HCT116 (cell line): ENCODE results near the gene VRK3. TPM values are rescaled to one million over a fixed set of nuclear protein-coding genes. Genes with fewer than 3 reads are reported as not detected.

Experiments used
- ATAC-seq: fragments of 200-7000 bp; cut with Tn5 transposase; 2 replicates; pipeline ENCODE4 v1.9.1; 2020; ENCODE audit warnings: mild to moderate bottlenecking, moderate library complexity
- BruUV-seq: library from RNA; stranded (reverse); fragments of 400-500 nt; replicated peaks from 2 replicates; lab custom pipeline; 2021; lab: Mats Ljungman, UMichigan
- CTCF ChIA-PET: fragments of 300-600 bp; sonication (Branson Sonifier 250); formaldehyde crosslinking; loops from one replicate; lab custom pipeline; 2021; ENCODE audit warnings: antibody characterized with exemption; lab: Charles Lee
- POLR2A ChIA-PET: fragments of 300-600, 350-600 bp; sonication (Branson Sonifier 250); formaldehyde crosslinking; loops from one replicate; lab custom pipeline; 2021; ENCODE audit warnings: antibody characterized with exemption; lab: Charles Lee
- RAD21 ChIA-PET, 2 experiments: fragments of 300-600 bp; sonication (Branson Sonifier 250); formaldehyde crosslinking; loops; one replicate each; lab custom pipeline; 2023; ENCODE audit warnings: low total read pairs in 2 of 2; ENCODE audit not compliant: uncharacterized antibody in 2 of 2, unreplicated experiment in 2 of 2, low non-redundant PET in 1 of 2; lab: Charles Lee
- DNase-seq: peaks from one replicate; pipeline ENCODE4 v3.0.0-alpha.2; 2010; ENCODE audit warnings: low read depth, low spot score
- H2AFZ ChIP-seq: fragments of 200-600 bp; shearing (Covaris generic), sonication (generic); 2 replicates; pipeline ENCODE4 v1.6.1; 2017; ENCODE audit warnings: low read depth, mixed run types, mixed read lengths, antibody characterized with exemption, low read length; ENCODE audit not compliant: poor library complexity, severe bottlenecking
- H3K27ac ChIP-seq: 2 replicates; pipeline ENCODE4 v1.5.1; 2012; ENCODE audit warnings: low read depth, low read length
- H3K27me3 ChIP-seq: fragments of 200-600 bp; sonication (generic); 2 replicates; pipeline ENCODE4 v1.6.1; 2016; ENCODE audit warnings: mixed run types, low read length, mixed read lengths; ENCODE audit not compliant: insufficient read depth
- H3K36me3 ChIP-seq, 2 experiments: fragments of 200-500 bp in 1 of 2; fragments of 200-600 bp in 1 of 2; sonication (Bioruptor generic) in 1 of 2; sonication (generic) in 1 of 2; 2 replicates each; pipeline versions ENCODE4 v1.5.1 to v1.6.1; 2014 to 2016; ENCODE audit warnings: low read length in 2 of 2, inconsistent platforms in 1 of 2, mixed read lengths in 1 of 2, mixed run types in 1 of 2; ENCODE audit not compliant: insufficient read depth in 2 of 2, control insufficient read depth in 1 of 2
- H3K4me1 ChIP-seq, 2 experiments: fragments of 200-600 bp in 1 of 2; sonication (generic) in 1 of 2; 2 replicates each; pipeline versions ENCODE4 v1.5.1 to v1.6.1; 2012 to 2017; ENCODE audit warnings: low read length in 2 of 2, inconsistent platforms in 1 of 2, mild to moderate bottlenecking in 1 of 2, mixed read lengths in 1 of 2, mixed run types in 1 of 2, moderate library complexity in 1 of 2; ENCODE audit not compliant: insufficient read depth in 2 of 2, control insufficient read depth in 1 of 2
- H3K4me2 ChIP-seq: fragments of 200-600 bp; sonication (generic); 2 replicates; pipeline ENCODE4 v1.6.1; 2017; ENCODE audit warnings: mixed run types, low read length, mixed read lengths
- H3K4me3 ChIP-seq, 2 experiments: fragments of 200-600 bp in 1 of 2; sonication (generic) in 1 of 2; replicated peaks in 1 of 2; 2 replicates each; pipeline ENCODE4 v1.5.1; 2011 to 2016; ENCODE audit warnings: low read length in 2 of 2, control low read depth in 1 of 2, low read depth in 1 of 2, mild to moderate bottlenecking in 1 of 2, mixed read lengths in 1 of 2, mixed run types in 1 of 2
- H3K79me2 ChIP-seq: fragments of 200-600 bp; sonication (generic); 2 replicates; pipeline ENCODE4 v1.6.1; 2017; ENCODE audit warnings: mild to moderate bottlenecking, mixed run types, low read length, moderate library complexity, mixed read lengths; ENCODE audit not compliant: insufficient read depth
- H3K9ac ChIP-seq: fragments of 200-600 bp; sonication (generic); 2 replicates; pipeline ENCODE4 v1.6.1; 2016; ENCODE audit warnings: low read length, mixed read lengths
- H3K9me2 ChIP-seq: fragments of 200-600 bp; sonication (generic), shearing (Covaris generic); 2 replicates; pipeline ENCODE4 v1.6.1; 2017; ENCODE audit warnings: mixed run types, mild to moderate bottlenecking, moderate library complexity; ENCODE audit not compliant: insufficient read depth
- H3K9me3 ChIP-seq, 2 experiments: fragments of 200-500 bp in 1 of 2; fragments of 200-600 bp in 1 of 2; sonication (Bioruptor generic) in 1 of 2; sonication (generic) in 1 of 2; 2 replicates each; pipeline ENCODE4 v1.6.1; 2014 to 2017; ENCODE audit warnings: low read length in 2 of 2, mixed read lengths in 2 of 2, inconsistent platforms in 1 of 2, low read depth in 1 of 2, mild to moderate bottlenecking in 1 of 2, mixed run types in 1 of 2, moderate library complexity in 1 of 2; ENCODE audit not compliant: control insufficient read depth in 1 of 2, insufficient read depth in 1 of 2
- H4K20me1 ChIP-seq: fragments of 200-600 bp; sonication (generic), shearing (Covaris generic); 2 replicates; pipeline ENCODE4 v1.6.1; 2017; ENCODE audit warnings: mixed run types, mild to moderate bottlenecking, moderate library complexity; ENCODE audit not compliant: insufficient read depth
- ATF3 ChIP-seq: IDR thresholded peaks from 2 replicates; pipeline ENCODE4 v1.6.1; 2012
- CBX3 ChIP-seq: IDR thresholded peaks from 2 replicates; pipeline ENCODE4 v1.6.1; 2012; ENCODE audit warnings: low read depth
- CEBPB ChIP-seq: IDR thresholded peaks from 2 replicates; pipeline ENCODE4 v1.6.1; 2012; ENCODE audit warnings: low read depth
- EGR1 ChIP-seq: IDR thresholded peaks from 2 replicates; pipeline ENCODE4 v1.6.1; 2012; ENCODE audit warnings: low read depth
- ELF1 ChIP-seq: IDR thresholded peaks from 2 replicates; pipeline ENCODE4 v1.6.1; 2012; ENCODE audit warnings: low read depth, borderline replicate concordance
- EZH2 ChIP-seq: fragments of 200-600 bp; sonication (generic); IDR thresholded peaks from 2 replicates; pipeline ENCODE4 v1.6.1; 2017; ENCODE audit warnings: antibody characterized with exemption, mixed run types
- EZH2phosphoT487 ChIP-seq: fragments of 200-600 bp; IDR thresholded peaks from 2 replicates; pipeline ENCODE4 v1.6.1; 2018; ENCODE audit warnings: antibody characterized with exemption, borderline replicate concordance
- FOSL1 ChIP-seq: IDR thresholded peaks from 2 replicates; pipeline ENCODE4 v1.6.1; 2012; ENCODE audit warnings: low read depth
- JUND ChIP-seq: IDR thresholded peaks from 2 replicates; pipeline ENCODE4 v1.6.1; 2012
- MAX ChIP-seq: IDR thresholded peaks from 2 replicates; pipeline ENCODE4 v1.6.1; 2012
- POLR2AphosphoS5 ChIP-seq: IDR thresholded peaks from 2 replicates; pipeline ENCODE4 v1.6.1; 2011; ENCODE audit warnings: mild to moderate bottlenecking, low read depth, low read length, moderate library complexity
- SIN3A ChIP-seq: IDR thresholded peaks from 2 replicates; pipeline ENCODE4 v1.6.1; 2012; ENCODE audit warnings: low read depth
- SP1 ChIP-seq: IDR thresholded peaks from 2 replicates; pipeline ENCODE4 v1.6.1; 2012; ENCODE audit warnings: low read depth
- SRF ChIP-seq: IDR thresholded peaks from 2 replicates; pipeline ENCODE4 v1.6.1; 2012; ENCODE audit warnings: low read depth
- YY1 ChIP-seq: IDR thresholded peaks from 2 replicates; pipeline ENCODE4 v1.6.1; 2011; ENCODE audit warnings: low read length, low read depth, moderate library complexity, mild to moderate bottlenecking; ENCODE audit not compliant: insufficient replicate concordance; ENCODE audit errors: extremely low read depth
- ZBTB33 ChIP-seq: IDR thresholded peaks from 2 replicates; pipeline ENCODE4 v1.6.1; 2011; ENCODE audit warnings: mild to moderate bottlenecking, low read length, moderate library complexity; ENCODE audit not compliant: insufficient replicate concordance; ENCODE audit errors: extremely low read depth
- ZFX ChIP-seq: fragments of 450-650 bp; IDR thresholded peaks from 2 replicates; pipeline ENCODE4 v1.6.1; 2017
- ZNF274 ChIP-seq: fragments of 200-500 bp; sonication (Bioruptor generic); IDR thresholded peaks from 2 replicates; pipeline ENCODE4 v1.6.1; 2014; ENCODE audit warnings: mild to moderate bottlenecking, low read depth, low read length, inconsistent platforms
- intact Hi-C: fragments of 100-400 bp; cut with micrococcal nuclease; formaldehyde crosslinking; loops from 2 replicates; pipeline ENCODE4 v1.10.0; 2022
- total RNA-seq: library from RNA; stranded (reverse); gene quantifications from one replicate; pipeline ENCODE4 v1.2.1, GENCODE V29; 2021; ENCODE audit not compliant: unreplicated experiment

The VRK3 gene
- total RNA-seq, 1 experiment from 2014 or later = 44.0 TPM

- BruUV-seq = no TSS peak
- no peak for TF ChIP-seq YY1
- TF ChIP-seq SP1 = no peak
- no peak for TF ChIP-seq POLR2AphosphoS5
- TF ChIP-seq EZH2 = no peak
- no peak for TF ChIP-seq ZNF274
- no peak for TF ChIP-seq ATF3
- TF ChIP-seq CEBPB = no peak
- no peak for TF ChIP-seq ZBTB33
- no peak for TF ChIP-seq ELF1
- TF ChIP-seq FOSL1 = no peak
- TF ChIP-seq ZFX = no peak
- TF ChIP-seq CBX3 = no peak
- no peak for TF ChIP-seq SRF
- no peak for TF ChIP-seq MAX
- TF ChIP-seq EGR1 = no peak
- no peak for TF ChIP-seq JUND
- TF ChIP-seq SIN3A = no peak
- no peak for TF ChIP-seq EZH2phosphoT487
- Histone ChIP-seq H3K36me3 (no peaks in the 10 kb centered on the region), H3K9me2 (no peaks in the 10 kb centered on the region), H3K9ac (no peak overlapping the region), H3K9me3 (no peaks in the 10 kb centered on the region), H3K4me2 (no peak overlapping the region), H3K4me1 (no peaks in the 10 kb centered on the region), H3K4me3 (no peak overlapping the region), H2AFZ (no peak overlapping the region), H4K20me1 (no peaks in the 10 kb centered on the region), H3K79me2 (no peaks in the 10 kb centered on the region), H3K27me3 (no peaks in the 10 kb centered on the region), H3K27ac (no peak overlapping the region)
- no peak for ATAC-seq
- intact Hi-C loops = no loop called here
- ChIA-PET RAD21 (no interaction called here), POLR2A (interaction anchor here (0.6 to 1.6 kb wide), 2 partner anchors 20 to 185 kb away, joined by 3 read pairs; no protein-coding TSS in a partner anchor), CTCF (no interaction called here)
- no peak for DNase-seq
Measured at GRCh38 chr19:49949742-49950589, 75.2 kb downstream of the VRK3 start.
